SK-N-MC (cell line): ENCODE measurements around the gene RNASEL.

Experiments
- EZH2 ChIP-seq: fragments of 200-600 bp; sonication (generic); IDR thresholded peaks from one replicate; pipeline ENCODE4 v1.6.1; 2017; ENCODE audit warnings: antibody characterized with exemption
- FOXP2 ChIP-seq: optimal IDR thresholded peaks from 2 replicates; pipeline ENCODE3; 2011; ENCODE audit warnings: mild to moderate bottlenecking, moderate library complexity; ENCODE audit not compliant: insufficient read depth; ENCODE audit errors: extremely low read length, control extremely low read depth
- POLR2AphosphoS5 ChIP-seq: IDR thresholded peaks from 2 replicates; pipeline ENCODE4 v1.6.1; 2012; ENCODE audit warnings: mild to moderate bottlenecking, low read depth, low read length, borderline replicate concordance

GRCh38 chr1:182589520-182589919 lies 464 bp upstream of the RNASEL start:
- TF ChIP-seq EZH2 (no peak), POLR2AphosphoS5 (no peak), FOXP2 (no peak)
